Gastroesophageal sphincter (tissue), 4 donors: ENCODE measurements around the gene RDH14. TPM values are rescaled to one million over a fixed set of nuclear protein-coding genes. Genes with fewer than 3 reads are reported as not detected.
A peak's percentile ranks its signal among the peaks of the same experiment; 100 is the strongest.

ENCODE experiments used
- ATAC-seq: fragments of 150-250 bp; one replicate; pipeline ENCODE4 v1.9.1; 2016; ENCODE audit warnings: mild to moderate bottlenecking, moderate library complexity
- H3K27ac ChIP-seq, 4 donors: fragments of 200-600 bp; sonication (generic) in 3 of 4; 1 replicate in 3 of 4; 2 replicates in 1 of 4; pipeline ENCODE4 v1.5.1; 2016 to 2019
- H3K27me3 ChIP-seq: fragments of 200-600 bp; sonication (generic); one replicate; pipeline ENCODE4 v1.5.1; 2019
- H3K36me3 ChIP-seq, 2 donors: fragments of 200-600 bp; sonication (generic); one replicate each; pipeline ENCODE4 v1.5.1; 2019; ENCODE audit warnings: control low read depth in 1 of 2
- H3K4me1 ChIP-seq, 3 donors: fragments of 200-600 bp; sonication (generic); 1 replicate in 2 of 3; 2 replicates in 1 of 3; pipeline ENCODE4 v1.5.1; 2016 to 2019; ENCODE audit warnings: control low read depth in 2 of 3
- H3K4me3 ChIP-seq, 2 donors: fragments of 200-600 bp; sonication (generic); one replicate each; pipeline ENCODE4 v1.5.1; 2019; ENCODE audit warnings: mild to moderate bottlenecking in 1 of 2, moderate library complexity in 1 of 2
- H3K9me3 ChIP-seq, 3 donors: fragments of 200-600 bp; sonication (generic); one replicate each; pipeline ENCODE4 v1.5.1; 2017 to 2019; ENCODE audit warnings: control low read depth in 2 of 3
- CTCF ChIP-seq, 4 experiments: fragments of 200-600 bp in 2 of 4; fragments of 450-650 bp in 2 of 4; sonication (generic) in 1 of 4; IDR thresholded peaks; one replicate each; pipeline ENCODE4 v1.5.1; 2017 to 2019; ENCODE audit warnings: antibody characterized with exemption in 4 of 4, mild to moderate bottlenecking in 2 of 4, moderate library complexity in 2 of 4
- EP300 ChIP-seq: sonication (generic); formaldehyde crosslinking; IDR thresholded peaks from one replicate; pipeline ENCODE4 v1.6.1; 2017; ENCODE audit warnings: antibody characterized with exemption, mild to moderate bottlenecking
- POLR2A ChIP-seq, 2 donors: fragments of 450-650 bp; IDR thresholded peaks; one replicate each; pipeline ENCODE4 v1.6.1; 2017; ENCODE audit warnings: antibody characterized with exemption in 2 of 2, mild to moderate bottlenecking in 2 of 2, moderate library complexity in 1 of 2
- POLR2AphosphoS5 ChIP-seq: sonication (generic); formaldehyde crosslinking; IDR thresholded peaks from one replicate; pipeline ENCODE4 v1.6.1; 2017; ENCODE audit warnings: antibody characterized with exemption
- WGBS, 2 donors: methylation state at CpG; one replicate each; pipeline ENCODE4 v1.1.5; 2018; ENCODE audit warnings: low coverage in 1 of 2; 5-methylcytosine and 5-hydroxymethylcytosine counted together
- small RNA-seq, 4 donors: library from RNA; depleted of rRNA; stranded (forward); fragments of <200 nt; gene quantifications; one replicate each; pipeline ENCODE3, GENCODE V24; 2016
- total RNA-seq, 4 donors: library from RNA; depleted of rRNA; stranded (reverse); fragments of >200 nt; gene quantifications; one replicate each; pipeline ENCODE4 v1.1.0, GENCODE V29; 2016

The RDH14 gene
- total RNA-seq, 4 donors from 2014 or later, result 49.7 to 76.3 (median 61.9) TPM

GRCh38 chr2:18516112-18516511 lies 44.3 kb downstream of the RDH14 start:
- H3K4me1 ChIP-seq, result peaks cover 17 to 71% (median 42%) of the 10 kb centered on the region in 3 donors
- peak; percentile 61 for ATAC-seq
- H3K9me3 ChIP-seq, result no peaks in the 10 kb centered on the region
- no peaks in the 10 kb centered on the region for H3K27me3 ChIP-seq
- H3K27ac ChIP-seq, result peak overlapping the region; percentile 75 to 91 (median 78)
- 33 to 34% methylated on average over 4 to 10 of the region's 11 CpGs for WGBS, 2 donors
- peak; percentile 89 for TF ChIP-seq POLR2AphosphoS5
- no peak for TF ChIP-seq CTCF (IDR thresholded peaks at IDR 0.05)
- no peak for TF ChIP-seq POLR2A (IDR thresholded peaks at IDR 0.05)
- no peak for TF ChIP-seq EP300
- no peaks in the 10 kb centered on the region for H3K36me3 ChIP-seq
- H3K4me3 ChIP-seq, result no peak overlapping the region

DNA sequence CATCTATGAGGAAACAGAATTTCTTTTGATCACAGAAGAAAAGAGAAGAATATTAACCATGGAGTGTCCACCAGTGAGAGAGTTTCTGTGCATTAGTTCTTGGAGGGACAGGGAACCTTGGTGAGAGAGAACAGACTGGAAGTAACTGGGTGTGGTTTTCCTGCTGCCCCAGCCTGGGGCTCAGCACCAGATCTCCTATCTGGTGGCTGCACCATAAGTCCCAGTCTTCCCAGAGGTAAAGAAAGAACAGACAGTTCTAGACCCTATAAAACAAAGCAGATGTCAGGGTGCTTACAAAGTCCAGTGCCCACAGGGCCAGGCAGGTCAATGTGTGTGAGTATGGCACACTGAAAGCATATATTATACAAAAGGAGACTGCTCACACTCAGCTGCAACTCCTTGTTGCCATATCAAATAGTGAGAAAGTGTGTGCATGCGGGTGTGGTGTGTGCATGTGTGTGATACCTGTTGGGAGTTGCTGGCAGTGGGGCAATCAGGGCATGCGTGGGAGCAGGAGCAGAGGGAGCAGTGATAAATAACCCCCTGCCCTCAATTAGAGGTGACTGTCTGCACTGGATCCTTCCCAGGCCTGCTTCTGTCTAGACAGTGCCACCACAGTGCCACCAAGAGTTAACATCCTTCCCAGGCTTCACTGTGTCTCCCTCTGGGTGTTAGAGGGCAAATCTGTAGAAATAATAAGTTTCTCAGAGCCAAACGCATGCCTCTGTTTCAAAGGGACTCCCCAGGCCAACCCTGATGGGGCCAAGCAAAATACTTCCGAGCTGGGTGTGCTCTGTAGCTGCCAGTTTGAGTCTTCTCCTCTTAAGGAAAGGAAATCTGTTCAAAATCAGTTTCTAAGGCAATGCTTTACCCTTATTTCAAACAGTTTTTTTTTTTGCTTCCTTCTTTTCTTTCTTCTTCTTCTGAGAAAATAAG lies 45.7 kb downstream of the RDH14 start:
- Histone ChIP-seq H3K4me3 (no peak overlapping the region), H3K36me3 (no peaks in the 10 kb centered on the region), H3K27ac (peak overlapping the region; percentile 45 to 80 (median 76)), H3K4me1 (peaks cover 9 to 58% (median 30%) of the 10 kb centered on the region in 3 donors), H3K9me3 (no peaks in the 10 kb centered on the region), H3K27me3 (no peaks in the 10 kb centered on the region)
- no peak for TF ChIP-seq CTCF (IDR thresholded peaks at IDR 0.05)
- TF ChIP-seq POLR2A (IDR thresholded peaks at IDR 0.05), result no peak
- TF ChIP-seq POLR2AphosphoS5, result no peak
- no peak for TF ChIP-seq EP300
- WGBS, 2 donors, result 47 to 100% methylated on average over 1 to 4 of the region's 4 CpGs
- ATAC-seq, result no peak

DNA sequence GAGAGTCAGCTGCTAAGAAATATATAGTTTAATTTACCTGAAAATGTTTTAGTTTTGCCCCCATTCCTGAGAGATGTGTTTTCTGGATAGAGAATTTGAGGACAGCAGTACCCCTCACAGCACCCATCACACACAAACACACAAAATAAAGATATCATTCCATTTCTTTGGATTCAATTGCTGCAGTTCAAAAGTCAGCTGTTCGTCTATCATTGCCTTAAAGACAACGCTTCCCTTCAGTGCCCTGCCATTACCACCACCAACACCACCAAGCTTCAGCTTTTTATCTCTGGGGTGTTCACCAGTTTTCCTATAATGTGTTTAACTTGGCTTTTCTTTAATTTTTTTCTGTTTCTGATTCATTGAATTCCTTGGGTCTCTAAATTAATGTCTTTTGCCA lies 49.7 kb downstream of the RDH14 start:
- H3K4me1 ChIP-seq, result peaks cover 3 to 17% (median 10%) of the 10 kb centered on the region in 3 donors
- no peak for ATAC-seq
- H3K27me3 ChIP-seq, result no peaks in the 10 kb centered on the region
- H3K36me3 ChIP-seq, result no peaks in the 10 kb centered on the region
- no peak overlapping the region for H3K4me3 ChIP-seq
- TF ChIP-seq POLR2A (IDR thresholded peaks at IDR 0.05) (no peak), CTCF (IDR thresholded peaks at IDR 0.05) (no peak), POLR2AphosphoS5 (no peak), EP300 (no peak)
- no peak overlapping the region for H3K27ac ChIP-seq
- 93 to 100% methylated on average over 2 of the region's 2 CpGs for whole genome bisulfite sequencing, 2 donors
- H3K9me3 ChIP-seq, result no peaks in the 10 kb centered on the region

GRCh38 chr2:18506883-18507509 lies 53.5 kb downstream of the RDH14 start:
- H3K36me3 ChIP-seq, result no peaks in the 10 kb centered on the region
- no peaks in the 10 kb centered on the region for H3K9me3 ChIP-seq
- WGBS, 2 donors, result 93 to 94% methylated on average over 8 of the region's 8 CpGs
- H3K4me1 ChIP-seq, result no peaks in the 10 kb centered on the region
- TF ChIP-seq POLR2AphosphoS5 (no peak), EP300 (no peak)
- H3K27ac ChIP-seq, result no peak overlapping the region
- no peak for ATAC-seq
- H3K4me3 ChIP-seq, result no peak overlapping the region
- no peaks in the 10 kb centered on the region for H3K27me3 ChIP-seq

- no peaks in the 10 kb centered on the region for H3K36me3 ChIP-seq
- H3K4me3 ChIP-seq, result no peak overlapping the region
- H3K4me1 ChIP-seq, result no peaks in the 10 kb centered on the region
- no peaks in the 10 kb centered on the region for H3K27me3 ChIP-seq
- TF ChIP-seq POLR2A (IDR thresholded peaks at IDR 0.05), result no peak
- no peak for ATAC-seq
- WGBS, 2 donors, result 79 to 80% methylated on average over 3 to 4 of the region's 4 CpGs
- H3K9me3 ChIP-seq, result no peaks in the 10 kb centered on the region
- no peak overlapping the region for H3K27ac ChIP-seq
Measured at GRCh38 chr2:18505703-18506341, 54.6 kb downstream of the RDH14 start.

Small RNAs within 50 kb of the gene (small RNA-seq; reads per million reads assigned to genes)
- gene RNU6-1215P, result 0 reads per million in 4 donors

Other genes starting within 250 kb of the RDH14 start
- gene NT5C1B, start 28.9 kb upstream of the RDH14 start, total RNA-seq, result under 1 TPM in 1 of 4 donors, not detected in 3; 0.39 TPM